Karpas-422 (cell line): ENCODE results near the gene MEAK7. TPM values are rescaled to one million over a fixed set of nuclear protein-coding genes. Genes with fewer than 3 reads are reported as not detected.
A peak's percentile ranks its signal among the peaks of the same experiment; 100 is the strongest.

Experiments used
- DNase-seq: peaks from one replicate; pipeline ENCODE4 v3.0.0-alpha.2; 2015
- H2AFZ ChIP-seq: fragments of 200-600 bp; sonication (generic); 2 replicates; pipeline ENCODE4 v1.6.1; 2014; ENCODE audit warnings: antibody characterized with exemption, low read length, mixed read lengths
- H3K27ac ChIP-seq: fragments of 200-600 bp; sonication (generic); 2 replicates; pipeline ENCODE4 v1.5.1; 2014; ENCODE audit warnings: mild to moderate bottlenecking, low read length, moderate library complexity
- H3K27me3 ChIP-seq: fragments of 200-600 bp; sonication (generic); 2 replicates; pipeline ENCODE4 v1.6.1; 2014; ENCODE audit warnings: low read length, mixed read lengths
- H3K36me3 ChIP-seq: fragments of 200-600 bp; sonication (generic); 2 replicates; pipeline ENCODE4 v1.6.1; 2014; ENCODE audit warnings: low read length, mixed read lengths; ENCODE audit not compliant: insufficient read depth
- H3K4me1 ChIP-seq: fragments of 200-600 bp; sonication (generic); 2 replicates; pipeline ENCODE4 v1.6.1; 2014; ENCODE audit warnings: mild to moderate bottlenecking, low read length, mixed read lengths
- H3K4me2 ChIP-seq: fragments of 200-600 bp; sonication (generic); 2 replicates; pipeline ENCODE4 v1.6.1; 2014; ENCODE audit warnings: low read length, low read depth, mild to moderate bottlenecking; ENCODE audit not compliant: poor library complexity, severe bottlenecking
- H3K4me3 ChIP-seq: fragments of 200-600 bp; sonication (generic); 2 replicates; pipeline ENCODE4 v1.5.1; 2014; ENCODE audit warnings: mild to moderate bottlenecking, antibody characterized with exemption, low read length, mixed read lengths
- H3K79me2 ChIP-seq: fragments of 200-600 bp; sonication (generic); 2 replicates; pipeline ENCODE4 v1.6.1; 2014; ENCODE audit warnings: mild to moderate bottlenecking, low read length, mixed read lengths
- H3K9ac ChIP-seq: fragments of 200-600 bp; sonication (generic); 2 replicates; pipeline ENCODE4 v1.6.0; 2014; ENCODE audit warnings: low read length
- H3K9me2 ChIP-seq: fragments of 200-600 bp; sonication (generic), shearing (Covaris generic); replicated peaks from 2 replicates; pipeline ENCODE4 v1.6.0; 2014; ENCODE audit warnings: mild to moderate bottlenecking, low read length, moderate library complexity; ENCODE audit not compliant: insufficient read depth
- H3K9me3 ChIP-seq: fragments of 300-700, 200-600 bp; sonication (generic); 2 replicates; pipeline ENCODE4 v1.6.1; 2014; ENCODE audit warnings: low read length, mixed read lengths
- H4K20me1 ChIP-seq: fragments of 200-600 bp; sonication (generic); 2 replicates; pipeline ENCODE4 v1.6.1; 2014; ENCODE audit warnings: mild to moderate bottlenecking, antibody characterized with exemption, low read length, low read depth; ENCODE audit not compliant: insufficient read depth
- total RNA-seq: library from RNA; depleted of rRNA; stranded (reverse); fragments of >200 nt; shearing (Covaris generic); gene quantifications from 2 replicates; pipeline ENCODE4 v1.2.3, GENCODE V29; 2014; ENCODE audit warnings: low replicate concordance

Gene MEAK7
- total RNA-seq, 1 experiment from 2014 or later, result 10.7 TPM

DNA sequence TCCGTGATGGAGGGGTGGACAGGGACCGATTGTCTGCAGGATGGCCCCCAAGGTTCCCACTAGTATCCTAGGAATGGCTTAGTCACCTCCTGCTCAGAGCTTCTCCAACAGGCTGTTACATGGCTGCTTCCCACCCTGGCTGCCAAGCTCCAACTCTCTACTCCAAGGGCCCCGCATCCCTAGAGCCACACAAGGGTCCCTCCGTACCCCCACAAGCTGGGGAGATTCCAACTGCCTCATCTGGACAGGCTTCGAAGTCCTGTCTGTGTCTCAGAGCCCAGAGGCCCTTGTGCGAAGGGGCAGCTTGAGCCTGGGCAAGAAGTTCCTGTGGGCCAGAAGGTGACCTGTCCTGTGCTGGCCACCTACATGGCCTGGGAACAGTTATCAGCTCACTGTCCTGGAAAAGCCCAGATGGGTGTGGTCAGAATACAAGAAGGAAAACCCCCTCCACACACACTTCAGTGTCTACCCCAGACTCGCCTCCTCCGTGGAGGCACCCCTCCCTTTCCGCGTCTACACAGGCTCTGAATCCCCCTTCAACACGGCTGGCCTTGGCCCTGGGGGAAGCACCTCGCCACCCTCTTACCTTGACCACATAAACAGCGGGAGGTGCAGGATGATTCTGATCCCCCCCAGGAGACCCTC lies 586 bp downstream of the MEAK7 start:
- Histone ChIP-seq H2AFZ (peak overlapping the region; percentile 92; the same call in 1 of the 2 replicates), H4K20me1 (no peaks in the 10 kb centered on the region), H3K4me2 (peak overlapping the region; percentile 89), H3K4me3 (peak overlapping the region; percentile 93), H3K79me2 (peaks cover 15% of the 10 kb centered on the region), H3K9me3 (no peaks in the 10 kb centered on the region), H3K9me2 (no peaks in the 10 kb centered on the region), H3K36me3 (no peaks in the 10 kb centered on the region), H3K4me1 (peaks cover 43% of the 10 kb centered on the region), H3K27ac (no peak overlapping the region), H3K27me3 (no peaks in the 10 kb centered on the region), H3K9ac (peak overlapping the region; percentile 89)
- no peak for DNase-seq

DNA sequence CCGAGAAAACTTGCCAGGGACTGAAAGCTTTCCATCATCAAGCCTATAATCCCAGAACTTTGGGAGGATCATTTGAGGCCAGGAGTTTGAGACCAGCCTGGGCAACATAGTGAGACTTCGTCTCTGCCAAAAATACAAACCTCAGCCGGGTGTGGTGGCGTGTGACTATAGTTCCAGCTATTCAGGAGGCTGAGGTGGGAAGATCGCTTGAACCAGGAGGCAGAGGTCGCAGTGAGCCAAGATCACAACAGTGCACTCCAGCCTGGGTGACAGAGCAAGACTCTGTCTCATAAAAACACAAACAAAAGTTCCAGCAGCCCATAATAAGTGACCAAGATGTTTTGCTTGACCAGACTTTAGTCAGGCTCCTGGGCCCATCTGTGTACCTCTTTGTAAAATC lies 1.9 kb downstream of the MEAK7 start:
- Histone ChIP-seq H3K27ac (no peak overlapping the region), H3K4me2 (no peak overlapping the region), H3K79me2 (peaks cover 15% of the 10 kb centered on the region), H3K9ac (no peak overlapping the region), H3K27me3 (no peaks in the 10 kb centered on the region), H3K4me3 (no peak overlapping the region), H4K20me1 (no peaks in the 10 kb centered on the region), H3K9me2 (no peaks in the 10 kb centered on the region), H2AFZ (no peak overlapping the region), H3K9me3 (no peaks in the 10 kb centered on the region), H3K4me1 (peaks cover 39% of the 10 kb centered on the region), H3K36me3 (no peaks in the 10 kb centered on the region)
- DNase-seq, result no peak

DNA sequence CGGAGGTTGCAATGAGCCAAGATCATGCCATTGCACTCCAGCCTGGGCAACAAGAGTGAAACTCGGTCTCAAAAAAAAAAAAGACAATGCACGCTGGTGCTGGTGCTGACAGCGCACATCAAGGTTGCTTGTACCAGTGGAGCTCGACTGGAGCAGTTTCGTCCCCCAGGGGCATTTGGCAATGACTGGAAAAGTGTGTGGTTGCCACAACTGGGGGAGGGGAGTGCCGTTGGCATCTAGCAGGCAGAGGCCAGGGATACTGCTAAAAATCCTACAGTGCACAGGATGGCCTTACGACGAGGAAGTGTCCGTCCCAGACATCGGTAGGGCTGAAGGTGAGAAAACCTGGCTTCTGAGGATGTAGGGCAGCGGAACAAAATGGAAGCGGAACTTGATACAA lies 2.4 kb downstream of the MEAK7 start:
- H4K20me1 ChIP-seq, result no peaks in the 10 kb centered on the region
- no peak overlapping the region for H2AFZ ChIP-seq
- no peaks in the 10 kb centered on the region for H3K36me3 ChIP-seq
- no peak overlapping the region for H3K4me3 ChIP-seq
- H3K27me3 ChIP-seq, result no peaks in the 10 kb centered on the region
- no peaks in the 10 kb centered on the region for H3K9me2 ChIP-seq
- H3K27ac ChIP-seq, result no peak overlapping the region
- no peak for DNase-seq
- H3K9ac ChIP-seq, result no peak overlapping the region
- H3K9me3 ChIP-seq, result no peaks in the 10 kb centered on the region
- H3K79me2 ChIP-seq, result peaks cover 15% of the 10 kb centered on the region
- H3K4me2 ChIP-seq, result no peak overlapping the region
- H3K4me1 ChIP-seq, result peaks cover 33% of the 10 kb centered on the region

DNA sequence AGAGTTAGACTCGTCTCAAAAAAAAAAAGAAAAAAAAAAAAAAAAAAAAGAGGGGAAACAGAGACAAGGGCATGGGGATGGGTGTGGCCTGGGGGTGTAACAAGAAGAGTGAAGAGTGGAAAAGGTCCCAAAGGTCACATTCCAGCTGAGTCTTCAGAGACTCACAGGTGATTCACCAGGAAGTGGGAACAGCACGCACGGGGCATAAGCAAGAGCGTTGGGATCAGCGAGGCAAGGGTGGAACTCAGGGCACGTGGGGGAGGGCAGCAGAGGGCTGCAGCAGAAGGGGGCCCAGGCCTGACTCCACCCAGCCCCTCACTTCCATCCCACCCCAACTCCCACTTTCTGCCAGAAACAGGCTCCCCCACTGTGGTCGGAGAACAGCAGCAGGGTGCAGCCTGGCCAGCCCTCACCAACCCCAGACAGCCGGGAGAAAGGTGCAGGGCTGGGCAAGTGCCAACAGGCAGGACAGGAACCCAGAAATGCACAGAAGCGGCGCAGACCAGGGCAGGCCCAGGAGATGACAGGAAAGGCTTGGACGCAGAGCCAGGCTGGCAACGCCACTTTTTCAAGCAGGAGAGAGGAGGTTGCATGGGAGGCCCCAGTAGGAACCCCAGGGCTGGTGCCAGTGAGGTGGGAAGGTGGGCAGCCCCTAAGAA lies 3.3 kb downstream of the MEAK7 start:
- Histone ChIP-seq H3K4me2 (no peak overlapping the region), H3K27ac (no peak overlapping the region), H3K9ac (no peak overlapping the region), H3K4me1 (peaks cover 25% of the 10 kb centered on the region), H2AFZ (no peak overlapping the region), H3K9me3 (no peaks in the 10 kb centered on the region), H3K4me3 (no peak overlapping the region), H3K9me2 (no peaks in the 10 kb centered on the region), H4K20me1 (no peaks in the 10 kb centered on the region), H3K36me3 (no peaks in the 10 kb centered on the region), H3K79me2 (peaks cover 15% of the 10 kb centered on the region), H3K27me3 (no peaks in the 10 kb centered on the region)
- no peak for DNase-seq

DNA sequence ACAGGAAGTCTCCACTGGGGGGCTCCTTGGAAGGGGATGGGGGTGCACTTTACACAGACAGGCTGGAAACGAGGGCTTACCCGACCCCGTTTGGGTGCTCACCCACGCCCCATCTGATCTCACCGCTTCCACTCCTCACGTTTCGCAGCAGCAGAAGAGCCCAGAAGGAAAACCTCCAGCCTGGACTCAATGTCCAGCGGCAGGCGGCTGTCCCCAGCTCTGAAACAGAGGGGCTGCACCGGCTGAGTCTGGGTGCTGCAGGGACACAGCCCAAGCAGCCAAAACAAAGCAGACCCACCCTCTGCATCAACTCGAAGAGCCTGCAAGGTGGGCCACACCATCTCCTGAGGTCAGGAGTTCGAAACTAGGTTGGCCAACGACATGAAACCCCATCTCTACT lies 3.9 kb downstream of the MEAK7 start:
- Histone ChIP-seq H3K27me3 (no peaks in the 10 kb centered on the region), H3K9me2 (no peaks in the 10 kb centered on the region), H3K4me1 (peaks cover 18% of the 10 kb centered on the region), H3K4me3 (no peak overlapping the region), H3K4me2 (no peak overlapping the region), H3K9me3 (no peaks in the 10 kb centered on the region), H3K36me3 (no peaks in the 10 kb centered on the region), H3K79me2 (peaks cover 15% of the 10 kb centered on the region), H2AFZ (no peak overlapping the region), H3K27ac (no peak overlapping the region), H3K9ac (no peak overlapping the region), H4K20me1 (no peaks in the 10 kb centered on the region)
- no peak for DNase-seq

DNA sequence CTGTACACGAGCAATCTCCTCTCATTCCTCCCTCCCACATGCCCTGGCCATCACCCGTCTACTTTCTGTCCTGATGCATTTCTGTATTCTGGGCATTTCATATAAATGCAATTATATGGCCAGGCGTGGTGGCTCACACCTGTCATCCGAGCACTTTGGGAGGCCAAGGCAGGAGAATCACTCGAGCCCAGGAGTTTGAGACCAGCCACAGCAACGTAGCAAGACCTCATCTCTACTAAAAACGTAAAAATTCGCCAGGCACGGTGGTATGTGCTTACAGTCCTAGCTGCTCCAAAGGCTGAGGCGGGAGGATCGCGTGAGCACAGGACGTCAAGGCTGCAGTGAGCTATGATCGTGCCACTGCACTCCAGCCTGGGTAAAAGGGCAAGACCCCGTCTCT lies 4.8 kb downstream of the MEAK7 start:
- Histone ChIP-seq H3K9me2 (no peaks in the 10 kb centered on the region), H3K4me2 (no peak overlapping the region), H3K9me3 (no peaks in the 10 kb centered on the region), H3K36me3 (0 out of 2 replicates have a peak, but pooled peaks cover 2% of the 10 kb centered on the region), H3K27me3 (no peaks in the 10 kb centered on the region), H3K27ac (no peak overlapping the region), H2AFZ (no peak overlapping the region), H4K20me1 (no peaks in the 10 kb centered on the region), H3K4me1 (peaks cover 13% of the 10 kb centered on the region), H3K9ac (no peak overlapping the region), H3K79me2 (peaks cover 11% of the 10 kb centered on the region), H3K4me3 (no peak overlapping the region)
- DNase-seq, result no peak

DNA sequence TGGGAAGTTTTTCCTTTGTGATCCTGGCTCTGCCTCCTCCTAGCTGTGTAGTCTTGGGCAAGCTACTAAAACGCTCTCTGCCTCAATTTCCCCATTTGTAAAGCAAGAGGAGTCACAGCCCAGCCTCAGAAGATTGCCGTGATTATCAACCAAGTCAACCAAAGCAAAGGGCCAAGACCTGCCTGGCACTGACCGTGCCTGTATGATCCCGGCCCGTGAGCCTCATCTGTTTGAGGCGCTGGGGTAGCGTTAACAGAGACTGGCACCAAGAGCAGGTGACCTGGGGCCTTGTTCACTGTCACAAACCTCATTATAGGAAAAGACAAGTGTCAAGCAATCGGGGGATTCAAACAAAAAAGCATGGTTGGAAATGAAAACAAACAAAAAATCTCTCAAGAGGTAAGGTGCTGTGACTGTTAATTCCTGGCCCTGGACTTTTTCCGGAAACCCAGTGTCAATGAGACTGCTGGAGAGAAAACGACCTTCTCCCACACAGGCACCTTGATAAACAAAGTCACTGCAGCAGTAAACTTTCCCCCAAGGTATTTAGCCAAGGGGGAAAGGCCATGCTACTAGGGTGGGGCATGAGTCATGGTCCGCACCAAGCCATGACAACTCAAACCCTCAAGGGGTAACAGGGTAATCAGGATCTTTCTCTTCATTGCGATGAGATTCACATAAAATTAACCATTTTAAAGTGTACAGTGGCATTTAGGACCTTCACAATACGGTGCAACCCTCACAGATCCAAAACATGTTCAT lies 5.4 kb downstream of the MEAK7 start:
- Histone ChIP-seq H3K9me2 (no peaks in the 10 kb centered on the region), H3K4me1 (peaks cover 12% of the 10 kb centered on the region), H3K27me3 (no peaks in the 10 kb centered on the region), H3K27ac (no peak overlapping the region), H3K36me3 (0 out of 2 replicates have a peak, but pooled peaks cover 4% of the 10 kb centered on the region), H3K9ac (no peak overlapping the region), H3K79me2 (peaks cover 9% of the 10 kb centered on the region), H2AFZ (no peak overlapping the region), H3K9me3 (no peaks in the 10 kb centered on the region), H4K20me1 (no peaks in the 10 kb centered on the region), H3K4me2 (no peak overlapping the region), H3K4me3 (no peak overlapping the region)
- no peak for DNase-seq

DNA sequence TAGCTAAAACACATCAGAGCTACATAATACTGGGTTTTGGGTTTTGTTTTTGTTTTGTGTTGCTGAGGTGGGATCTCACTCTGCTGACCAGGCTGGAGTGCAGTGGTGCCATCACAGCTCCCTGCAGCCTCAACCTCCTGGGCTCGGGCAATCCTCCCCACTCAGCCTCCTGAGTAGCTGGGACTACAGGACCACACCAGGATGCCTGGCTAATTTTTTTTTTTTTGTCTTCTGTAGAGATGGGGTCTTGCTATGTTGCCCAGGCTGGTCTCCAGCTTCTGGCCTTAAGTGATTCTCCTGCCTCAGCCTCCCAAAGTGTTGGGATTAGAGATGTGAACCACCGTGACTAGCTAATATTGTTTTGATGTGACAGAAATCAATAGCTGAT lies 6.2 kb downstream of the MEAK7 start:
- Histone ChIP-seq H2AFZ (no peak overlapping the region), H3K9me3 (no peaks in the 10 kb centered on the region), H3K9ac (no peak overlapping the region), H4K20me1 (no peaks in the 10 kb centered on the region), H3K27ac (no peak overlapping the region), H3K36me3 (peaks cover 11% of the 10 kb centered on the region; the same call in 1 of the 2 replicates), H3K27me3 (no peaks in the 10 kb centered on the region), H3K9me2 (no peaks in the 10 kb centered on the region), H3K4me2 (no peak overlapping the region), H3K79me2 (peaks cover under 1% of the 10 kb centered on the region; the same call in 1 of the 2 replicates), H3K4me1 (peaks cover 4% of the 10 kb centered on the region), H3K4me3 (no peak overlapping the region)
- no peak for DNase-seq
